Psoas muscle (tissue), 8 donors: ENCODE data around the gene CATSPER1. TPM values are rescaled to one million over a fixed set of nuclear protein-coding genes. Genes with fewer than 3 reads are reported as not detected.

Source experiments
- ATAC-seq, 4 donors: fragments of 200-7000 bp; cut with Tn5 transposase; one replicate each; pipeline ENCODE4 v1.9.1; 2020; ENCODE audit warnings: moderate library complexity in 3 of 4, mild to moderate bottlenecking in 2 of 4
- DNase-seq, 2 donors: peaks; one replicate each; pipeline ENCODE4 v3.0.0-alpha.2; 2020
- H3K27ac ChIP-seq: fragments of 200-600 bp; one replicate; pipeline ENCODE4 v1.8.0; 2022
- H3K27me3 ChIP-seq, 3 donors: fragments of 200-600 bp in 1 of 3; one replicate each; pipeline versions ENCODE4 v1.6.1 to v1.8.0; 2013 to 2022; ENCODE audit warnings: low read length in 2 of 3, mild to moderate bottlenecking in 2 of 3, moderate library complexity in 1 of 3; ENCODE audit not compliant: insufficient read depth in 3 of 3
- H3K36me3 ChIP-seq, 2 donors: fragments of 200-600 bp in 1 of 2; one replicate each; pipeline versions ENCODE4 v1.6.1 to v1.8.0; 2013 to 2022; ENCODE audit warnings: low read depth in 1 of 2, mild to moderate bottlenecking in 1 of 2, moderate library complexity in 1 of 2; ENCODE audit not compliant: insufficient read depth in 1 of 2
- H3K4me1 ChIP-seq: fragments of 200-600 bp; one replicate; pipeline ENCODE4 v1.8.0; 2022
- H3K4me3 ChIP-seq: fragments of 200-600 bp; one replicate; pipeline ENCODE4 v1.8.0; 2022; ENCODE audit warnings: mild to moderate bottlenecking
- H3K9me3 ChIP-seq: fragments of 200-600 bp; one replicate; pipeline ENCODE4 v1.8.0; 2022
- WGBS, 3 donors: extraction: QIAGEN DNeasy Blood & Tissue Kit; methylation state at CpG; one replicate each; pipeline versions ENCODE4 v1.1.6 to v1.1.7; 2013; 5-methylcytosine and 5-hydroxymethylcytosine counted together
- intact Hi-C, 2 donors: fragments of 100-400 bp; cut with DNase I; formaldehyde crosslinking; loops; one replicate each; pipeline versions ENCODE4 v1.11.0 to v1.14.2; 2022
- polyA plus RNA-seq, 3 donors: library from polyadenylated mRNA; stranded (reverse); fragments of 200-250 nt; gene quantifications; one replicate each; pipeline ENCODE4 v1.2.3, GENCODE V29; 2013
- total RNA-seq, 4 donors: library from RNA; stranded (reverse); fragmentation: NEBNext Ultra II Directional in 2 of 4; extraction: Animal tissue kit (Norgen Biotek cat#: 25700) in 2 of 4; gene quantifications; one replicate each; pipeline versions ENCODE4 v1.2.1 to v1.2.4, GENCODE V29; 2021 to 2023
- TF ChIP-seq, protein P1 (sequence below): fragments of 200-600 bp; IDR thresholded peaks from one replicate; pipeline ENCODE4 v1.8.0; 2022; ENCODE audit warnings: antibody characterized with exemption
- donor health status: healthy with polysubstance abuse.
- donor health status: DM: no; HTN: no; CAD: no; lungs with moderate emphysema.
- donor health status: Bipolar disorder and iron deficiency.
- donor health status: healthy.
- donor health status: DM: yes; HTN: yes; CAD: no.
- donor health status: DM: no; HTN: no; CAD: no.
- donor health status: DM: no; HTN: no; CAD: no.
- donor health status: DM: yes; HTN: yes; CAD: no.

The CATSPER1 gene
- total and polyA plus RNA-seq, 7 donors, result 0.01 to 0.55 TPM; not detected in 5

DNA sequence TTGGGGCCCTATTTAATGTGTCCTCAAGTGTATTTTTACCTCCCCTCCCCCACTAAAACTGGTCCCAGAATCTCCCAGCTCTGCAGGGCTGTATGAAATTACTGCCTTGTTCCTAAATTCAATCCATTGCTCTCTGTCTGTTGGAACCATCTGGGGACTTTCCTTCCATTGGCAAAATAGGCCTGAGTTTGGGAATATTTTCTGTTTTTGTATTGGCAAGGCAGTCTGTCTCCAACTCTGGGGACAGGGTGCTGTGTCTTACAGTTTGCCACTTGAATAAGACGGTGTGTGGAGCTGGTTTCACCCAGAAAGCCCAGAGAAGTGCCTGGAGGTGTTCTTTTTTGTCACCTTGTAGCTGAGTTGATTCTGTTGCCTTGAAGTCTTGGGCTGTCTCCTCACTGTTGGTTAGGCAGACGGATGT, 45.1 kb upstream of the CATSPER1 start:
- no peak for ATAC-seq
- Histone ChIP-seq H3K27ac (peak overlapping the region; percentile 81), H3K27me3 (no peaks in the 10 kb centered on the region), H3K4me1 (peaks cover 19% of the 10 kb centered on the region), H3K4me3 (peak overlapping the region; percentile 93), H3K36me3 (peaks cover 9 to 50% of the 10 kb centered on the region in 2 donors), H3K9me3 (no peaks in the 10 kb centered on the region)
- TF ChIP-seq, protein P1, sequence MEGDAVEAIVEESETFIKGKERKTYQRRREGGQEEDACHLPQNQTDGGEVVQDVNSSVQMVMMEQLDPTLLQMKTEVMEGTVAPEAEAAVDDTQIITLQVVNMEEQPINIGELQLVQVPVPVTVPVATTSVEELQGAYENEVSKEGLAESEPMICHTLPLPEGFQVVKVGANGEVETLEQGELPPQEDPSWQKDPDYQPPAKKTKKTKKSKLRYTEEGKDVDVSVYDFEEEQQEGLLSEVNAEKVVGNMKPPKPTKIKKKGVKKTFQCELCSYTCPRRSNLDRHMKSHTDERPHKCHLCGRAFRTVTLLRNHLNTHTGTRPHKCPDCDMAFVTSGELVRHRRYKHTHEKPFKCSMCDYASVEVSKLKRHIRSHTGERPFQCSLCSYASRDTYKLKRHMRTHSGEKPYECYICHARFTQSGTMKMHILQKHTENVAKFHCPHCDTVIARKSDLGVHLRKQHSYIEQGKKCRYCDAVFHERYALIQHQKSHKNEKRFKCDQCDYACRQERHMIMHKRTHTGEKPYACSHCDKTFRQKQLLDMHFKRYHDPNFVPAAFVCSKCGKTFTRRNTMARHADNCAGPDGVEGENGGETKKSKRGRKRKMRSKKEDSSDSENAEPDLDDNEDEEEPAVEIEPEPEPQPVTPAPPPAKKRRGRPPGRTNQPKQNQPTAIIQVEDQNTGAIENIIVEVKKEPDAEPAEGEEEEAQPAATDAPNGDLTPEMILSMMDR, result no peak
- no peak for DNase-seq
- 36 to 53% (median 37%) methylated on average over 2 of the region's 2 CpGs for WGBS, 3 donors
- intact Hi-C loops, result no loop called here

DNA sequence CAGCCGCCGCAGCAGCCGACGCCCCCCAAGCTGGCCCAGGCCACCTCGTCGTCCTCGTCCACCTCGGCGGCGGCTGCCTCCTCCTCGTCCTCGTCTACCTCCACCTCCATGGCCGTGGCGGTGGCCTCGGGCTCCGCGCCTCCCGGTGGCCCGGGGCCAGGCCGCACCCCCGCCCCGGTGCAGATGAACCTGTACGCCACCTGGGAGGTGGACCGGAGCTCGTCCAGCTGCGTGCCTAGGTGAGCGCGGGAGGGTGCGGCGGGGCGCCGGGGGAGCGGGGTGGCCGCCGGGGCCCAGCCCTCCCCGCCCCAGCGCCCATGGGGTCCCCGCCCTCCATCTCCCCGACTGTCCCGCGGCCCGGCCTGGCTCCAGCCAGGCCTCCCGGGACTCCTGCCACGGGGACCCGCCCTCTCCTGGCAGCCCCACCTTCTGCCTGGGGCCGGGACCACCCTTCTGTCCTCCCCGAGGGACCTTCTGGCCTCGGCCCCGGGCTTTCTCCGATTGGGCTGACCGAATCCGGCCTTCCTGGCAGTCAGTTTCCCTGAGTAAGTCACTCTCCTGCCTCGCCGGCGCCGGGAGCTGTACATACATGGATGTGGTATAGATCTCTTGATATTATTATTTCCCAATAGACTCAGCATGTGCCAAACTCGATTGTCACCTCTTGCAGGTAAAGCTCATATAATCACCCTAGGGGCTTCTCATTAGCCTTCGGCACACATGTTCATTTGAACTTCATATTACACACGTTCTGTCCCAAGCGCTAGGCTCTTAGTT, 44.5 kb upstream of the CATSPER1 start:
- TF ChIP-seq, protein P1, result no peak
- no peaks in the 10 kb centered on the region for H3K9me3 ChIP-seq
- no peaks in the 10 kb centered on the region for H3K27me3 ChIP-seq
- ATAC-seq (peak in 3 of 4 donors; percentile 9 to 29 (median 10)), DNase-seq (peak; percentile 58 to 77)
- H3K4me1 ChIP-seq, result peaks cover 19% of the 10 kb centered on the region
- H3K27ac ChIP-seq, result peak overlapping the region; percentile 81
- 2 to 5% (median 4%) methylated on average over 25 to 60 of the region's 60 CpGs for WGBS, 3 donors
- intact Hi-C loops, result no loop called here
- peaks cover 9 to 56% of the 10 kb centered on the region in 2 donors for H3K36me3 ChIP-seq
- H3K4me3 ChIP-seq, result peak overlapping the region; percentile 93

- Histone ChIP-seq H3K9me3 (no peaks in the 10 kb centered on the region), H3K27me3 (no peaks in the 10 kb centered on the region), H3K27ac (peak within 1 kb of the TSS; percentile 90), H3K4me3 (peak within 1 kb of the TSS; percentile 93), H3K4me1 (peaks cover 19% of the 10 kb centered on the region), H3K36me3 (peaks cover 9 to 62% of the 10 kb centered on the region in 2 donors)
- intact Hi-C loops, result no loop called here
- TF ChIP-seq, protein P1, result no peak
- 1% methylated on average over 38 to 120 of the region's 120 CpGs for WGBS, 3 donors
- peak; percentile 83 to 86 for DNase-seq
- peak; percentile 71 to 77 (median 75) for ATAC-seq
These were observed 43.7 kb upstream of the CATSPER1 start, which contains the start of gene PACS1 for GRCh38 chr11:66069715-66070603. PACS1 (plus strand) TSS chr11:66070272; CDS start chr11:66070487, 215 bp downstream.

DNA sequence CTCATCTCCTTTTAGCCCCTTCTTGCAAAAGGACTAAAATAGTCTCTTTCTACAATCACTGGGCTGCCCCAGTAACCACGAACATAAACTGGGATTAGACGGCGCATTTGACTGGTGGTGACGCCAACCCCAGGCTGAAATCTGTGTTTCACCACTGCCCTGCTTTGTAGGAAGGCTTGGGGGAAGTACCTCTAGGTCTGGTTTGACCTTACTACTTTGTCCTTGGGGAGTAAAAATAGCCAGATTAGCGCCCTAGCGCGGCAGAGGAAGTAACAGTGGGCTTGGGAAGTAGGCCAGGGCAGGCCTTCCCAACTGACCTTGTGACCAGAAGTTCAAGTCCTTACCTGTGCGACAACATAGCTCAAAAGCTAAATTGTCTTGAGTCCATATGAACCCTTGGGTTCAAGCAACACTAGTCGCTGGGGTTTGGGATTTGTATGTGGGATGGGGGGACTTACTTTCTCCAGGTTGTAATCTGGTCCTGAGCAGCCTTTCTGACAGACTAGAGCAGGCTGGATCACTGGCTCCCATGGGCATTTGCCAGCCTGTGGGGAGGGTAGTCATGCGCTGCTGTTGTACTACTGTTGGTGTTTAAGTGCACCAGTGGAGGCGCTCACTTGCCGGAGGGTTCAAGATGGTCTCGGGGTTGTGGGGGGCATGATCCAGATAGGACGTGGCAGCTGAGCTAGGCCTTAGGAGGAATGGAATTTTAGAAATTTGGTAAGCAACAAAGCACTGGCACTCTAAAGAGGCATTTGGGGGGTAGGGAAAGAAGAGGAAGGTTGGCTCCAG, 42.8 kb upstream of the CATSPER1 start:
- peak; percentile 56 to 73 (median 70) for ATAC-seq

More for the DNA sequence above, 42.8 kb upstream of the CATSPER1 start:
- peaks cover 19% of the 10 kb centered on the region for H3K4me1 ChIP-seq
- H3K9me3 ChIP-seq, result no peaks in the 10 kb centered on the region
- TF ChIP-seq, protein P1, result peak; percentile 14
- peak overlapping the region; percentile 90 for H3K27ac ChIP-seq
- no peaks in the 10 kb centered on the region for H3K27me3 ChIP-seq
- peak in 1 of 2 donors; percentile 59 for DNase-seq
- H3K36me3 ChIP-seq, result peaks cover 9 to 63% of the 10 kb centered on the region in 2 donors
- intact Hi-C loops, result no loop called here
- WGBS, 3 donors, result 24 to 37% (median 28%) methylated on average over 14 of the region's 14 CpGs
- peak overlapping the region; percentile 93 for H3K4me3 ChIP-seq
